HG02885 (cell line): ENCODE results near the gene DONSON.

Source experiments
- ATAC-seq: cut with Tn5 transposase; IDR thresholded peaks from one replicate; pipeline ENCODE4 v1.9.1; 2021; ENCODE audit warnings: mild to moderate bottlenecking; ENCODE audit not compliant: unreplicated experiment, poor library complexity

DONSON gene

GRCh38 chr21:33541756-33542639, 46.5 kb downstream of the DONSON start, which contains the start of gene GART:
Gene GART (minus strand): TSS chr21:33542117. CDS start chr21:33539315, 2,802 bp downstream.
- peak; percentile 62 for ATAC-seq

- ATAC-seq = no peak
These were observed 47.3 kb downstream of the DONSON start for GRCh38 chr21:33541105-33541711.

DNA sequence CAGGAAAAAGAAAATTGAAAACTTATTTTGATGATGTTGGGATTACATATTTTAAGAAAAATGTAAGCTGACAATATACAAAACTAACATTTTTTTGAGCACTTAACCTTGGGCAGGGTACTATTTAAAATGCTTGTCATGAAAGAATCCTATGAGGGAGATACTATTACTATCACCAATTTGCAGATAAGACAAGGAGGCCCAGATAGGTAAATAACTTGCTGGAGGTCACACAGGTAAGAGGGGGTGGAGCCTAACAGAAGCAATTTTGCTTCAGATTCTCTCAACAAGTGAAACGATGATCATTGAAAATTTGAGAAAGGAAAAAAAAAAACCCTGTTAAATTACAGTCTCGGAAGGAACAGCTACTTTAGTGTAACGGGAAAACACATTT, 47.8 kb downstream of the DONSON start:
- no peak for ATAC-seq

GRCh38 chr21:33539616-33540015, 48.9 kb downstream of the DONSON start:
- no peak for ATAC-seq

DNA sequence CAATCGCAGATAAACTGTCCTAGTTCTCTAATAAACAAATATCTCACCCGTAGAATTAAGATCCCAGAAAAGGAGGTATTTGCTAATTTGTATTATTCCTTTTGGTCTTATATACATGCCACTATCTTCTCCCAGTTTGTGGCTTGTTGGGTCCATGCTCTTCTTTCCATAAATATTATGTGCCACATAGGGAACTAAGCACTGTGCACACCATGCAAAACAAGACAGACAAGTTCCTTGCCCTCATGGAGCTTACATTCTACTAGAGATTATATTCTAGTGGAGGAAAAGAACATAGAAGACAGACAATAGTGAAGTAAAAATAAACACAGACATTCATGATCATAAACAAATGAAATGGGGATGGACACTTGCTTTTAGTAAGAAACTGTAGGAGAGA, 51.3 kb downstream of the DONSON start:
- ATAC-seq = no peak

GRCh38 chr21:33531007-33531406, 57.5 kb downstream of the DONSON start:
- ATAC-seq = no peak
